SK-N-SH (cell line): ENCODE measurements around the gene MTA3. TPM values are rescaled to one million over a fixed set of nuclear protein-coding genes. Genes with fewer than 3 reads are reported as not detected.

ENCODE experiments used
- CTCF ChIA-PET: fragments of 300-600, 350-600 bp; formaldehyde crosslinking; extraction: SDS; loops from one replicate; lab custom pipeline; 2021; lab: Yijun Ruan, JAX
- POLR2A ChIA-PET: fragments of 350-600 bp; sonication (Branson Sonifier 250); formaldehyde crosslinking; extraction: SDS; loops from one replicate; lab custom pipeline; 2020; ENCODE audit warnings: antibody characterized with exemption, inconsistent platforms; lab: Yijun Ruan, JAX
- DNase-seq: peaks from one replicate; pipeline ENCODE4 v3.0.0; 2012
- H2AFZ ChIP-seq: fragments of 200-600 bp; sonication (generic); 2 replicates; pipeline ENCODE4 v1.8.1; 2016; ENCODE audit warnings: antibody characterized with exemption, mild to moderate bottlenecking, low read depth
- H3F3A ChIP-seq: fragments of 200-600 bp; sonication (generic); replicated peaks from 2 replicates; pipeline ENCODE3; 2016; ENCODE audit warnings: antibody characterized with exemption, mild to moderate bottlenecking; ENCODE audit not compliant: insufficient read depth
- H3K27ac ChIP-seq, 2 experiments: fragments of 200-500 bp in 1 of 2; fragments of 200-600 bp in 1 of 2; sonication (Bioruptor generic) in 1 of 2; sonication (generic), shearing (Covaris generic) in 1 of 2; 2 replicates each; pipeline versions ENCODE4 v1.5.1 to v1.6.1; 2014 to 2016; ENCODE audit warnings: low read depth in 2 of 2, inconsistent platforms in 1 of 2, low read length in 1 of 2, mild to moderate bottlenecking in 1 of 2, mixed read lengths in 1 of 2
- H3K27me3 ChIP-seq: fragments of 200-600 bp; sonication (generic), shearing (Covaris generic); 2 replicates; pipeline ENCODE4 v1.6.1; 2016; ENCODE audit warnings: mixed run types; ENCODE audit not compliant: insufficient read depth
- H3K36me3 ChIP-seq, 2 experiments: fragments of 200-500 bp in 1 of 2; fragments of 200-600 bp in 1 of 2; sonication (Bioruptor generic) in 1 of 2; sonication (generic) in 1 of 2; replicated peaks in 1 of 2; 2 replicates each; pipeline versions ENCODE3 to v1.5.1; 2014 to 2016; ENCODE audit warnings: low read length in 1 of 2, mild to moderate bottlenecking in 1 of 2; ENCODE audit not compliant: insufficient read depth in 2 of 2, control insufficient read depth in 1 of 2
- H3K4me1 ChIP-seq, 2 experiments: fragments of 200-500 bp in 1 of 2; fragments of 200-600 bp in 1 of 2; sonication (Bioruptor generic) in 1 of 2; sonication (generic), shearing (Covaris generic) in 1 of 2; 2 replicates each; pipeline versions ENCODE4 v1.5.1 to v1.6.1; 2014 to 2016; ENCODE audit warnings: low read depth in 1 of 2, low read length in 1 of 2, mixed run types in 1 of 2; ENCODE audit not compliant: insufficient read depth in 2 of 2, control insufficient read depth in 1 of 2
- H3K4me2 ChIP-seq: fragments of 200-600 bp; sonication (generic), shearing (Covaris generic); 2 replicates; pipeline ENCODE4 v1.6.1; 2017; ENCODE audit warnings: mixed run types
- H3K4me3 ChIP-seq, 2 experiments: fragments of 200-500 bp in 1 of 2; fragments of 200-600 bp in 1 of 2; sonication (Bioruptor generic) in 1 of 2; sonication (generic), shearing (Covaris generic) in 1 of 2; 2 replicates each; pipeline versions ENCODE4 v1.5.1 to v1.8.1; 2014 to 2016; ENCODE audit warnings: low read depth in 2 of 2, inconsistent platforms in 1 of 2, low read length in 1 of 2, mild to moderate bottlenecking in 1 of 2, mixed read lengths in 1 of 2, moderate library complexity in 1 of 2
- H3K79me2 ChIP-seq: fragments of 200-600 bp; sonication (generic); 2 replicates; pipeline ENCODE4 v1.8.1; 2017; ENCODE audit warnings: mild to moderate bottlenecking; ENCODE audit not compliant: insufficient read depth
- H3K9ac ChIP-seq: fragments of 200-600 bp; sonication (generic); 2 replicates; pipeline ENCODE4 v1.6.1; 2017; ENCODE audit warnings: mixed run types
- H3K9me2 ChIP-seq: fragments of 200-600 bp; sonication (generic); 2 replicates; pipeline ENCODE4 v1.6.1; 2017; ENCODE audit warnings: mixed run types
- H3K9me3 ChIP-seq: fragments of 200-600 bp; sonication (generic); 2 replicates; pipeline ENCODE4 v1.6.1; 2017; ENCODE audit warnings: mixed run types, mild to moderate bottlenecking, moderate library complexity
- H4K20me1 ChIP-seq: fragments of 200-600 bp; sonication (generic); 2 replicates; pipeline ENCODE4 v1.6.1; 2017; ENCODE audit warnings: mild to moderate bottlenecking, mixed run types; ENCODE audit not compliant: insufficient read depth
- ELF1 ChIP-seq: IDR thresholded peaks from 2 replicates; pipeline ENCODE4 v1.4.0; 2012
- EZH2phosphoT487 ChIP-seq: fragments of 200-600 bp; sonication (generic); IDR thresholded peaks from 2 replicates; pipeline ENCODE4 v1.6.1; 2017; ENCODE audit warnings: low read depth, mixed run types, mild to moderate bottlenecking, antibody characterized with exemption, moderate library complexity, borderline replicate concordance
- FOSL2 ChIP-seq: IDR thresholded peaks from 2 replicates; pipeline ENCODE4 v1.4.0; 2012; ENCODE audit warnings: low read depth, mild to moderate bottlenecking, moderate library complexity, borderline replicate concordance
- FOXJ3 ChIP-seq: sonication (generic); formaldehyde crosslinking; IDR thresholded peaks from 2 replicates; pipeline ENCODE4 v1.5.1; 2020; ENCODE audit warnings: mild to moderate bottlenecking, missing genetic modification reagents
- FOXM1 ChIP-seq: IDR thresholded peaks from 2 replicates; pipeline ENCODE4 v1.4.0; 2012; ENCODE audit warnings: low read depth, mild to moderate bottlenecking
- GABPA ChIP-seq: IDR thresholded peaks from 2 replicates; pipeline ENCODE4 v1.4.0; 2012; ENCODE audit warnings: low read depth, mild to moderate bottlenecking
- GATA2 ChIP-seq: sonication (generic); formaldehyde crosslinking; IDR thresholded peaks from 2 replicates; pipeline ENCODE4 v1.5.0; 2020; ENCODE audit warnings: mild to moderate bottlenecking, missing genetic modification reagents
- RAD21 ChIP-seq: IDR thresholded peaks from 2 replicates; pipeline ENCODE4 v1.6.1; 2012; ENCODE audit warnings: mild to moderate bottlenecking, low read length
- RCOR1 ChIP-seq: fragments of 150-350 bp; IDR thresholded peaks from 2 replicates; pipeline ENCODE4 v1.6.1; 2017; ENCODE audit warnings: antibody characterized with exemption, low read length
- RXRA ChIP-seq: IDR thresholded peaks from 2 replicates; pipeline ENCODE4 v1.4.0; 2012; ENCODE audit warnings: low read depth, mild to moderate bottlenecking, borderline replicate concordance
- SIN3A ChIP-seq: IDR thresholded peaks from 2 replicates; pipeline ENCODE4 v1.6.1; 2012; ENCODE audit warnings: low read depth, mild to moderate bottlenecking, low read length, moderate library complexity, borderline replicate concordance
- TAF1 ChIP-seq: IDR thresholded peaks from 2 replicates; pipeline ENCODE4 v1.6.1; 2012; ENCODE audit warnings: low read depth, mild to moderate bottlenecking, low read length, moderate library complexity, borderline replicate concordance
- TCF12 ChIP-seq: IDR thresholded peaks from 2 replicates; pipeline ENCODE4 v1.4.0; 2012
- YY1 ChIP-seq: IDR thresholded peaks from 2 replicates; pipeline ENCODE4 v1.4.0; 2012; ENCODE audit warnings: low read depth, mild to moderate bottlenecking
- WGBS: methylation state at CpG from one replicate; pipeline ENCODE4 v1.1.6; 2017; ENCODE audit warnings: low lambda C conversion rate; 5-methylcytosine and 5-hydroxymethylcytosine counted together
- polyA plus RNA-seq, 3 experiments: library from polyadenylated mRNA; depleted of rRNA; stranded (reverse); fragments of >200 nt; gene quantifications; 2 replicates each; pipeline ENCODE4 v1.2.3, GENCODE V29; 2012
- TF ChIP-seq, protein P1 (sequence below): IDR thresholded peaks from 2 replicates; pipeline ENCODE4 v1.4.0; 2012; ENCODE audit warnings: low read depth, borderline replicate concordance
- TF ChIP-seq, protein P2 (sequence below): IDR thresholded peaks from 2 replicates; pipeline ENCODE4 v1.6.1; 2012; ENCODE audit warnings: mild to moderate bottlenecking, low read depth, low read length, moderate library complexity
- TF ChIP-seq, protein P3 (sequence below): fragments of 200-600 bp; sonication (generic); IDR thresholded peaks from 2 replicates; pipeline ENCODE4 v1.6.1; 2017; ENCODE audit warnings: antibody characterized with exemption, mild to moderate bottlenecking, moderate library complexity
- TF ChIP-seq, protein P4 (sequence below): fragments of 150-350 bp; IDR thresholded peaks from 2 replicates; pipeline ENCODE4 v1.6.1; 2016; ENCODE audit warnings: mild to moderate bottlenecking, low read depth, low read length

MTA3 gene
- polyA plus RNA-seq, 1 of the 3 experiments (the other 2 are of a cell fraction), result 30.8 TPM

DNA sequence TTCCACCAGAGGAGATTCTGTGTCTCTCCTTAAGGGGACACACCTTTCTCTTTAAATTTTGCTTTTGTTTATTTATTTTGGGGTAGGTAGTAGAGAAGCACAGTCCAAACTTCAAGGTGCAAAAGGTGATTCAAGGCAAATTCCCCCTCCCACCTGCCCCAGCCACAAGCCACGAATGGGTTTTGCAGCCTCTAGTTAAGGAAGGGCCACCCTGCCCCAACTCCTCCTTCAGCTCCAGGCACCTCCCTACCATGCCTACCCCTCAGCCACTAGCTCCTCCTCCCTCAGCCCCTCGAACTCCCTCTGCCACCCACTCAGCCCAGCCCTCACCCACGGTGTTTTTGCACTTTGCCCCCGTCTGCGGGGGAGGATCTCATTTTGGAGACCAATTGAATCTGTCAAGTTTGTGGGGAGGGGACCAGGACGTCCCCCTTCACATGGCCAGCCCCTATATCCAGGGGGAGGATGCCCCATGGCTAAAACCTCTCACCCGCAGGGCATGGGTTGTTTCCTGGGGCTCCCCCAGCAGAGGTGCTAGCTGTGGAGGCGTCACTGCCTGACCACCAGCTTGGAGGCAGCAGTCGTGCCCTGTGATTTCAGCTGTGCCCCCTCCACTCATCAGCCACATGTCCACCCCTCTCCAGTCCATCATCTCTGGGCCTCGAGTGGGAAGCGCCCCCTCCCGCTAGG lies 219.5 kb downstream of the MTA3 start:
- TF ChIP-seq, protein P1, sequence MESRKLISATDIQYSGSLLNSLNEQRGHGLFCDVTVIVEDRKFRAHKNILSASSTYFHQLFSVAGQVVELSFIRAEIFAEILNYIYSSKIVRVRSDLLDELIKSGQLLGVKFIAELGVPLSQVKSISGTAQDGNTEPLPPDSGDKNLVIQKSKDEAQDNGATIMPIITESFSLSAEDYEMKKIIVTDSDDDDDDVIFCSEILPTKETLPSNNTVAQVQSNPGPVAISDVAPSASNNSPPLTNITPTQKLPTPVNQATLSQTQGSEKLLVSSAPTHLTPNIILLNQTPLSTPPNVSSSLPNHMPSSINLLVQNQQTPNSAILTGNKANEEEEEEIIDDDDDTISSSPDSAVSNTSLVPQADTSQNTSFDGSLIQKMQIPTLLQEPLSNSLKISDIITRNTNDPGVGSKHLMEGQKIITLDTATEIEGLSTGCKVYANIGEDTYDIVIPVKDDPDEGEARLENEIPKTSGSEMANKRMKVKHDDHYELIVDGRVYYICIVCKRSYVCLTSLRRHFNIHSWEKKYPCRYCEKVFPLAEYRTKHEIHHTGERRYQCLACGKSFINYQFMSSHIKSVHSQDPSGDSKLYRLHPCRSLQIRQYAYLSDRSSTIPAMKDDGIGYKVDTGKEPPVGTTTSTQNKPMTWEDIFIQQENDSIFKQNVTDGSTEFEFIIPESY, result no peak
- TF ChIP-seq FOSL2 (no peak), GATA2 (CRISPR knock-in tag) (no peak), TAF1 (no peak), EZH2phosphoT487 (no peak), ELF1 (no peak), FOXJ3 (CRISPR knock-in tag) (no peak), RXRA (no peak), RCOR1 (no peak), SIN3A (no peak), FOXM1 (no peak), GABPA (no peak), YY1 (no peak), RAD21 (no peak), TCF12 (no peak)
- TF ChIP-seq, protein P2, sequence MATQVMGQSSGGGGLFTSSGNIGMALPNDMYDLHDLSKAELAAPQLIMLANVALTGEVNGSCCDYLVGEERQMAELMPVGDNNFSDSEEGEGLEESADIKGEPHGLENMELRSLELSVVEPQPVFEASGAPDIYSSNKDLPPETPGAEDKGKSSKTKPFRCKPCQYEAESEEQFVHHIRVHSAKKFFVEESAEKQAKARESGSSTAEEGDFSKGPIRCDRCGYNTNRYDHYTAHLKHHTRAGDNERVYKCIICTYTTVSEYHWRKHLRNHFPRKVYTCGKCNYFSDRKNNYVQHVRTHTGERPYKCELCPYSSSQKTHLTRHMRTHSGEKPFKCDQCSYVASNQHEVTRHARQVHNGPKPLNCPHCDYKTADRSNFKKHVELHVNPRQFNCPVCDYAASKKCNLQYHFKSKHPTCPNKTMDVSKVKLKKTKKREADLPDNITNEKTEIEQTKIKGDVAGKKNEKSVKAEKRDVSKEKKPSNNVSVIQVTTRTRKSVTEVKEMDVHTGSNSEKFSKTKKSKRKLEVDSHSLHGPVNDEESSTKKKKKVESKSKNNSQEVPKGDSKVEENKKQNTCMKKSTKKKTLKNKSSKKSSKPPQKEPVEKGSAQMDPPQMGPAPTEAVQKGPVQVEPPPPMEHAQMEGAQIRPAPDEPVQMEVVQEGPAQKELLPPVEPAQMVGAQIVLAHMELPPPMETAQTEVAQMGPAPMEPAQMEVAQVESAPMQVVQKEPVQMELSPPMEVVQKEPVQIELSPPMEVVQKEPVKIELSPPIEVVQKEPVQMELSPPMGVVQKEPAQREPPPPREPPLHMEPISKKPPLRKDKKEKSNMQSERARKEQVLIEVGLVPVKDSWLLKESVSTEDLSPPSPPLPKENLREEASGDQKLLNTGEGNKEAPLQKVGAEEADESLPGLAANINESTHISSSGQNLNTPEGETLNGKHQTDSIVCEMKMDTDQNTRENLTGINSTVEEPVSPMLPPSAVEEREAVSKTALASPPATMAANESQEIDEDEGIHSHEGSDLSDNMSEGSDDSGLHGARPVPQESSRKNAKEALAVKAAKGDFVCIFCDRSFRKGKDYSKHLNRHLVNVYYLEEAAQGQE, result no peak
- TF ChIP-seq, protein P3, sequence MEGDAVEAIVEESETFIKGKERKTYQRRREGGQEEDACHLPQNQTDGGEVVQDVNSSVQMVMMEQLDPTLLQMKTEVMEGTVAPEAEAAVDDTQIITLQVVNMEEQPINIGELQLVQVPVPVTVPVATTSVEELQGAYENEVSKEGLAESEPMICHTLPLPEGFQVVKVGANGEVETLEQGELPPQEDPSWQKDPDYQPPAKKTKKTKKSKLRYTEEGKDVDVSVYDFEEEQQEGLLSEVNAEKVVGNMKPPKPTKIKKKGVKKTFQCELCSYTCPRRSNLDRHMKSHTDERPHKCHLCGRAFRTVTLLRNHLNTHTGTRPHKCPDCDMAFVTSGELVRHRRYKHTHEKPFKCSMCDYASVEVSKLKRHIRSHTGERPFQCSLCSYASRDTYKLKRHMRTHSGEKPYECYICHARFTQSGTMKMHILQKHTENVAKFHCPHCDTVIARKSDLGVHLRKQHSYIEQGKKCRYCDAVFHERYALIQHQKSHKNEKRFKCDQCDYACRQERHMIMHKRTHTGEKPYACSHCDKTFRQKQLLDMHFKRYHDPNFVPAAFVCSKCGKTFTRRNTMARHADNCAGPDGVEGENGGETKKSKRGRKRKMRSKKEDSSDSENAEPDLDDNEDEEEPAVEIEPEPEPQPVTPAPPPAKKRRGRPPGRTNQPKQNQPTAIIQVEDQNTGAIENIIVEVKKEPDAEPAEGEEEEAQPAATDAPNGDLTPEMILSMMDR, result no peak
- TF ChIP-seq, protein P4, sequence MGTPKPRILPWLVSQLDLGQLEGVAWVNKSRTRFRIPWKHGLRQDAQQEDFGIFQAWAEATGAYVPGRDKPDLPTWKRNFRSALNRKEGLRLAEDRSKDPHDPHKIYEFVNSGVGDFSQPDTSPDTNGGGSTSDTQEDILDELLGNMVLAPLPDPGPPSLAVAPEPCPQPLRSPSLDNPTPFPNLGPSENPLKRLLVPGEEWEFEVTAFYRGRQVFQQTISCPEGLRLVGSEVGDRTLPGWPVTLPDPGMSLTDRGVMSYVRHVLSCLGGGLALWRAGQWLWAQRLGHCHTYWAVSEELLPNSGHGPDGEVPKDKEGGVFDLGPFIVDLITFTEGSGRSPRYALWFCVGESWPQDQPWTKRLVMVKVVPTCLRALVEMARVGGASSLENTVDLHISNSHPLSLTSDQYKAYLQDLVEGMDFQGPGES, result no peak
- TF ChIP-seq, all 33 proteins: peak for 0
- CTCF ChIA-PET, result interaction anchor here (1.0 to 1.9 kb wide), 6 partner anchors 10 to 125 kb away, joined by 3 to 7 read pairs (median 4); no protein-coding TSS in a partner anchor
- WGBS, result 66% methylated on average over 12 of the region's 12 CpGs

More for the DNA sequence above, 219.5 kb downstream of the MTA3 start:
- Histone ChIP-seq H3K9ac (no peak overlapping the region), H3K9me2 (no peaks in the 10 kb centered on the region), H2AFZ (no peak overlapping the region), H3K79me2 (no peaks in the 10 kb centered on the region), H3K4me1 (peaks cover 0 to 31% of the 10 kb centered on the region in 2 experiments; a peak in 1 of 4 replicates), H3K36me3 (no peaks in the 10 kb centered on the region), H3K27ac (no peak overlapping the region), H3K9me3 (no peaks in the 10 kb centered on the region), H3K27me3 (no peaks in the 10 kb centered on the region), H3F3A (no peaks in the 10 kb centered on the region), H3K4me2 (no peak overlapping the region), H4K20me1 (no peaks in the 10 kb centered on the region), H3K4me3 (no peak overlapping the region)
- DNase-seq, result no peak
- POLR2A ChIA-PET, result interaction anchor here (1.9 kb wide), 1 partner anchor 22 kb away, joined by 15 read pairs; no protein-coding TSS in a partner anchor
